IMR-90 (cell line): Measurements from ENCODE around the gene RCCD1. TPM values are rescaled to one million over a fixed set of nuclear protein-coding genes. Genes with fewer than 3 reads are reported as not detected.

Experiments
- ATAC-seq: fragments of 200-7000 bp; cut with Tn5 transposase; 2 replicates; pipeline ENCODE4 v1.9.1; 2020; ENCODE audit warnings: low read depth, mild to moderate bottlenecking, moderate library complexity
- BruUV-seq: library from RNA; stranded (reverse); fragments of 400-500 nt; replicated peaks from 2 replicates; lab custom pipeline; 2021; lab: Mats Ljungman, UMichigan
- CTCF ChIA-PET: fragments of 300-600 bp; formaldehyde crosslinking; extraction: SDS; loops from one replicate; lab custom pipeline; 2021; ENCODE audit warnings: antibody characterized with exemption; lab: Yijun Ruan, JAX
- POLR2A ChIA-PET: fragments of 300-600 bp; sonication (Branson Sonifier 250); formaldehyde crosslinking; loops from one replicate; lab custom pipeline; 2022; ENCODE audit warnings: antibody characterized with exemption; ENCODE audit not compliant: unreplicated experiment; lab: Charles Lee
- DNase-seq: peaks from one replicate; pipeline ENCODE4 v3.0.0; 2013
- H2AFZ ChIP-seq: replicated peaks from 2 replicates; pipeline ENCODE3; 2013; ENCODE audit warnings: low read length, mild to moderate bottlenecking; ENCODE audit not compliant: poor library complexity
- H2AK5ac ChIP-seq: 2 replicates; pipeline ENCODE4 v1.6.1; 2013; ENCODE audit warnings: low read depth, low read length, inconsistent platforms
- H2AK9ac ChIP-seq: replicated peaks from 2 replicates; pipeline ENCODE3; 2013; ENCODE audit warnings: mild to moderate bottlenecking, low read depth, low read length, moderate library complexity; ENCODE audit not compliant: poor library complexity
- H2BK120ac ChIP-seq: 2 replicates; pipeline ENCODE4 v1.6.1; 2013; ENCODE audit warnings: low read depth, low read length, inconsistent platforms
- H2BK15ac ChIP-seq: 3 replicates; pipeline ENCODE4 v1.6.1; 2013; ENCODE audit warnings: low read depth, low read length, inconsistent platforms
- H2BK20ac ChIP-seq: 2 replicates; pipeline ENCODE4 v1.6.1; 2013; ENCODE audit warnings: low read depth, mild to moderate bottlenecking, inconsistent platforms, low read length, moderate library complexity
- H2BK5ac ChIP-seq: 2 replicates; pipeline ENCODE4 v1.6.1; 2013; ENCODE audit warnings: mild to moderate bottlenecking, low read depth, low read length, inconsistent platforms; ENCODE audit not compliant: poor library complexity, severe bottlenecking
- H3K14ac ChIP-seq: replicated peaks from 2 replicates; pipeline ENCODE4 v1.6.1; 2013; ENCODE audit warnings: low read depth, low read length, inconsistent platforms
- H3K18ac ChIP-seq: 2 replicates; pipeline ENCODE4 v1.6.1; 2013; ENCODE audit warnings: low read depth, low read length, control low read depth
- H3K23ac ChIP-seq: 2 replicates; pipeline ENCODE4 v1.6.1; 2013; ENCODE audit warnings: low read depth, low read length, inconsistent platforms
- H3K27ac ChIP-seq: 2 replicates; pipeline ENCODE4 v1.5.1; 2013; ENCODE audit warnings: mild to moderate bottlenecking, control low read depth, low read length; ENCODE audit not compliant: insufficient read depth
- H3K27me3 ChIP-seq: 2 replicates; pipeline ENCODE4 v1.6.1; 2013; ENCODE audit warnings: low read length; ENCODE audit not compliant: control insufficient read depth, insufficient read depth
- H3K36me3 ChIP-seq: 2 replicates; pipeline ENCODE4 v1.6.1; 2013; ENCODE audit warnings: low read length, mixed read lengths; ENCODE audit not compliant: control insufficient read depth, insufficient read depth
- H3K4ac ChIP-seq: 2 replicates; pipeline ENCODE4 v1.6.1; 2013; ENCODE audit warnings: low read depth, low read length, inconsistent platforms
- H3K4me1 ChIP-seq: 2 replicates; pipeline ENCODE4 v1.6.1; 2013; ENCODE audit warnings: low read length, mixed read lengths; ENCODE audit not compliant: control insufficient read depth, insufficient read depth
- H3K4me2 ChIP-seq: 2 replicates; pipeline ENCODE4 v1.6.1; 2013; ENCODE audit warnings: low read depth, mild to moderate bottlenecking, control low read depth, low read length, moderate library complexity
- H3K4me3 ChIP-seq: 2 replicates; pipeline ENCODE4 v1.5.1; 2013; ENCODE audit warnings: low read depth, mild to moderate bottlenecking, control low read depth, low read length, moderate library complexity; ENCODE audit not compliant: insufficient read depth
- H3K56ac ChIP-seq: 2 replicates; pipeline ENCODE4 v1.6.1; 2013; ENCODE audit warnings: low read length, inconsistent platforms; ENCODE audit not compliant: insufficient read depth; ENCODE audit errors: extremely low read depth
- H3K79me1 ChIP-seq, 2 experiments: 2 replicates each; pipeline ENCODE4 v1.6.1; 2013; ENCODE audit warnings: low read length in 2 of 2, inconsistent platforms in 1 of 2, low read depth in 1 of 2
- H3K9ac ChIP-seq: 2 replicates; pipeline ENCODE4 v1.6.1; 2013; ENCODE audit warnings: low read depth, low read length, control low read depth
- H3K9me1 ChIP-seq: 2 replicates; pipeline ENCODE4 v1.6.1; 2013; ENCODE audit warnings: low read length, inconsistent platforms; ENCODE audit not compliant: insufficient read depth
- H3K9me3 ChIP-seq: 2 replicates; pipeline ENCODE4 v1.6.1; 2013; ENCODE audit warnings: low read length; ENCODE audit not compliant: control insufficient read depth, insufficient read depth
- H4K20me1 ChIP-seq: 2 replicates; pipeline ENCODE4 v1.6.1; 2013; ENCODE audit warnings: low read length, inconsistent platforms; ENCODE audit not compliant: insufficient read depth
- H4K5ac ChIP-seq: 2 replicates; pipeline ENCODE4 v1.6.1; 2013; ENCODE audit warnings: mild to moderate bottlenecking, low read depth, low read length, control low read depth
- H4K8ac ChIP-seq, 2 experiments: 2 replicates each; pipeline ENCODE4 v1.6.1; 2013; ENCODE audit warnings: low read depth in 2 of 2, low read length in 2 of 2, control low read depth in 1 of 2, inconsistent platforms in 1 of 2
- H4K91ac ChIP-seq: 2 replicates; pipeline ENCODE4 v1.6.1; 2013; ENCODE audit warnings: low read depth, low read length, inconsistent platforms; ENCODE audit not compliant: insufficient read depth
- BHLHE40 ChIP-seq: fragments of 150-350 bp; IDR thresholded peaks from 2 replicates; pipeline ENCODE4 v1.6.1; 2016; ENCODE audit warnings: mild to moderate bottlenecking, low read depth, low read length
- CHD1 ChIP-seq: IDR thresholded peaks from 2 replicates; pipeline ENCODE4 v1.6.1; 2012; ENCODE audit warnings: low read depth, low read length, improper control_type of control experiment
- MAFK ChIP-seq: IDR thresholded peaks from 2 replicates; pipeline ENCODE4 v1.6.1; 2012; ENCODE audit warnings: low read depth, low read length, improper control_type of control experiment
- RAD21 ChIP-seq: IDR thresholded peaks from 2 replicates; pipeline ENCODE4 v1.6.1; 2012; ENCODE audit warnings: low read length, improper control_type of control experiment
- WGBS, 2 experiments: methylation state at CpG; one replicate each; pipeline versions ENCODE4 v1.1.5 to v1.1.7; 2013; ENCODE audit warnings: missing lambda C conversion rate in 2 of 2; ENCODE audit not compliant: insufficient read length in 1 of 2; ENCODE audit errors: extremely low coverage in 2 of 2; 5-methylcytosine and 5-hydroxymethylcytosine counted together
- dilution Hi-C: fragments of 300-500 bp; cut with HindIII; formaldehyde crosslinking; loops from one replicate; pipeline ENCODE4 v1.14.3; 2018; ENCODE audit warnings: low sequenced_read_pairs; ENCODE audit not compliant: unreplicated experiment
- in situ Hi-C: fragments of 300-500 bp; cut with MboI; formaldehyde crosslinking; loops from 3 replicates; pipeline ENCODE4 v1.14.3; 2019; ENCODE audit warnings: low sequenced_read_pairs, inconsistent platforms, mixed read lengths
- intact Hi-C: fragments of 100-400 bp; cut with micrococcal nuclease; formaldehyde crosslinking; loops from 2 replicates; pipeline ENCODE4 v1.10.0; 2022
- polyA plus RNA-seq, 3 experiments: library from polyadenylated mRNA; depleted of rRNA; stranded (reverse); fragments of >200 nt; gene quantifications; 2 replicates each; pipeline ENCODE4 v1.2.3, GENCODE V29; 2012; ENCODE audit warnings: low replicate concordance in 1 of 3
- total RNA-seq: library from RNA; depleted of rRNA; stranded (reverse); fragments of >200 nt; gene quantifications from 2 replicates; pipeline ENCODE4 v1.2.3, GENCODE V29; 2012

The RCCD1 gene
- total and polyA plus RNA-seq, 2 of the 4 experiments (the other 2 are of a cell fraction) = 3.9 to 9.9 TPM

GRCh38 chr15:90950676-90951075, 4.0 kb upstream of the RCCD1 start:
- H2AFZ ChIP-seq = no peak overlapping the region
- H3K4me2 ChIP-seq = no peak overlapping the region
- no peak overlapping the region for H2BK20ac ChIP-seq
- no peak overlapping the region for H2BK5ac ChIP-seq
- no peak overlapping the region for H3K14ac ChIP-seq
- intact Hi-C loops = no loop called here
- no peak for ATAC-seq
- no peak overlapping the region for H3K9ac ChIP-seq
- no peaks in the 10 kb centered on the region; the same call in 1 of the 2 replicates for H3K4me1 ChIP-seq
- no TSS peak for BruUV-seq
- H4K8ac ChIP-seq = no peak overlapping the region
- DNase-seq = no peak
- H3K79me1 ChIP-seq = peaks cover 0 to 5% of the 10 kb centered on the region in 2 experiments; a peak in 2 of 4 replicates
- H3K4ac ChIP-seq = no peak overlapping the region
- dilution Hi-C loops = no loop called here
- no peak overlapping the region for H3K4me3 ChIP-seq
- H2BK15ac ChIP-seq = no peak overlapping the region
- H3K18ac ChIP-seq = no peak overlapping the region
- ChIA-PET POLR2A (no interaction called here), CTCF (no interaction called here)
- WGBS, 2 experiments = 92% methylated on average over 5 of the region's 6 CpGs; no CpG with 5 or more reads in 1 of the 2 experiments
- H3K27ac ChIP-seq = no peak overlapping the region
- peaks cover 69% of the 10 kb centered on the region for H3K36me3 ChIP-seq
- H4K20me1 ChIP-seq = peaks cover 4% of the 10 kb centered on the region; the same call in 1 of the 2 replicates
- no peak overlapping the region for H2AK9ac ChIP-seq
- H2AK5ac ChIP-seq = no peak overlapping the region
- H3K9me3 ChIP-seq = no peaks in the 10 kb centered on the region
- H4K5ac ChIP-seq = no peak overlapping the region
- no peak overlapping the region for H2BK120ac ChIP-seq
- no peak overlapping the region for H4K91ac ChIP-seq
- TF ChIP-seq RAD21 (no peak), CHD1 (no peak), MAFK (no peak), BHLHE40 (no peak)
- in situ Hi-C loops = loop anchor here (10.0 kb wide), 1 partner anchor 324 kb away; no protein-coding TSS in a partner anchor
- no peak overlapping the region for H3K56ac ChIP-seq
- no peak overlapping the region for H3K23ac ChIP-seq
- no peaks in the 10 kb centered on the region for H3K9me1 ChIP-seq
- H3K27me3 ChIP-seq = no peaks in the 10 kb centered on the region
